ENCODE data around the gene ARID1A.

The ARID1A gene

GRCh38 chr1:26758358-26758757, 62.5 kb downstream of the ARID1A start:
- Mint-ChIP-seq H3K4me1 (peaks cover 32% of the 10 kb centered on the region), H3K27ac (no peak overlapping the region), H3K36me3 (peaks cover 14% of the 10 kb centered on the region), H3K9me3 (no peaks in the 10 kb centered on the region), H3K4me3 (no peak overlapping the region), H3K27me3 (no peaks in the 10 kb centered on the region)

- Mint-ChIP-seq H3K36me3 (peaks cover 12% of the 10 kb centered on the region), H3K27ac (no peak overlapping the region)
These were observed 63.7 kb downstream of the ARID1A start for GRCh38 chr1:26759531-26759930.

GRCh38 chr1:26761217-26761616, 65.4 kb downstream of the ARID1A start:
- no peaks in the 10 kb centered on the region for H3K27me3 Mint-ChIP-seq
- H3K27ac Mint-ChIP-seq = peak overlapping the region; percentile 35
- no peaks in the 10 kb centered on the region for H3K9me3 Mint-ChIP-seq
- H3K36me3 Mint-ChIP-seq = peaks cover 12% of the 10 kb centered on the region
- peaks cover 27% of the 10 kb centered on the region for H3K4me1 Mint-ChIP-seq
- H3K4me3 Mint-ChIP-seq = no peak overlapping the region

More at GRCh38 chr1:26759531-26759930, 63.7 kb downstream of the ARID1A start:
- H3K27me3 Mint-ChIP-seq = no peaks in the 10 kb centered on the region
- no peaks in the 10 kb centered on the region for H3K9me3 Mint-ChIP-seq
- no peak overlapping the region for H3K4me3 Mint-ChIP-seq
- H3K4me1 Mint-ChIP-seq = peaks cover 30% of the 10 kb centered on the region

DNA sequence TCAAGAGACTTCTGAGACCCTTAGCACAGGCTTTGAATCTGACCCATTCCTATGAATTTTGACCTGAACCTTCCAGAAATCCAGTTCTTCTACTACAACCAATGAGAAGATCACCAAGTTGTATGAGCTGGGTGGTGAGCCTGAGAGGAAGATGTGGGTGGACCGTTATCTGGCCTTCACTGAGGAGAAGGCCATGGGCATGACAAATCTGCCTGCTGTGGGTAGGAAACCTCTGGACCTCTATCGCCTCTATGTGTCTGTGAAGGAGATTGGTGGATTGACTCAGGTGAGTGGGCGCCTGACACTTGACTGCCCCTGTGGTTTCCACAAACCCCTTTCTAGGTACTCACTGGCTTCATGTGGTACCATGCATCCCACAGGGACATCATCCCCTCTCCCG, 71.9 kb downstream of the ARID1A start:
- Mint-ChIP-seq H3K27ac (peak overlapping the region; percentile 79), H3K4me1 (peaks cover 23% of the 10 kb centered on the region), H3K27me3 (no peaks in the 10 kb centered on the region), H3K36me3 (peaks cover 23% of the 10 kb centered on the region), H3K9me3 (no peaks in the 10 kb centered on the region), H3K4me3 (no peak overlapping the region)

DNA sequence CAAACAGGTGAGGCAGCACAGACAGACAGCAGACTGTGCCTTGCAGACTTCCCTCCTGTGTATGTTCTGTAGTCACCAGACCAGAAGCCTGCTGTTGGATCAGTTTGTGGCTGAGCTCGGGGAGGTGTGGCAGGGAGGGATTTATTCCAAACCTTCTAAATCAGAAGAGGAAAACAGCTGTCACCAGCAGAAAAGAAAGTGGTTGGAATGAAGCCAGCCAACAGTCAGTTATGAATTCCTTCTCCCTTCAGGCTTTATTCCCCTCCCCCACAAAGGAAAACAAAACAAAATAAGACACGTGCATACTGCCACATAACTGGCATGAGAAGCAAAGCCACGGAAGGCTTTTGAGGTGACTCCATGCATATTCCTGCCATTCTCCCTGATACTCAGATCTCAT, 72.9 kb downstream of the ARID1A start:
- no peaks in the 10 kb centered on the region for H3K9me3 Mint-ChIP-seq
- no peaks in the 10 kb centered on the region for H3K27me3 Mint-ChIP-seq
- peaks cover 24% of the 10 kb centered on the region for H3K36me3 Mint-ChIP-seq
- H3K4me1 Mint-ChIP-seq = peaks cover 23% of the 10 kb centered on the region
- no peak overlapping the region for H3K27ac Mint-ChIP-seq
- H3K4me3 Mint-ChIP-seq = no peak overlapping the region

DNA sequence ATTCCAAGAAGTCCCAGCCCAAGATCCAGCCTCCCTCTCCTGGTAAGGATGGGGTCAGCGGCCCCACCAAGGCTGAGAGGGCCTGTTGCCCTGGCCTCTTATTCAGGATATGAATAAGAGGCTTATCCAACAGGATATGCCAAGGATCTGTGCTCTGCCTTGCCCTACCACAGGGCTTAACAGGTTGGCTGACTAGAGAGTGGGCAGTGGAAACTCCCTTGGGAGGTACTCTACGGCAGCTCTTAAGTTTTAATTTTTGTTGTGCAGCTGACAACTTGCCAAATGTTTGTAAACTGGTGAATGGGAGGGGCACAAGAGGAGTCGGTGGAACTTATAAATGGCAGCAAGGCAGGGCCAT, 75.4 kb downstream of the ARID1A start:
- H3K9me3 Mint-ChIP-seq = no peaks in the 10 kb centered on the region
- H3K4me3 Mint-ChIP-seq = no peak overlapping the region
- peak overlapping the region; percentile 90 for H3K27ac Mint-ChIP-seq
- peaks cover 18% of the 10 kb centered on the region for H3K4me1 Mint-ChIP-seq
- H3K27me3 Mint-ChIP-seq = no peaks in the 10 kb centered on the region
- H3K36me3 Mint-ChIP-seq = peaks cover 31% of the 10 kb centered on the region

GRCh38 chr1:26771643-26772321, 76.0 kb downstream of the ARID1A start:
- Mint-ChIP-seq H3K4me3 (no peak overlapping the region), H3K9me3 (no peaks in the 10 kb centered on the region), H3K27ac (peak overlapping the region; percentile 90), H3K4me1 (peaks cover 18% of the 10 kb centered on the region), H3K36me3 (peaks cover 31% of the 10 kb centered on the region), H3K27me3 (no peaks in the 10 kb centered on the region)

DNA sequence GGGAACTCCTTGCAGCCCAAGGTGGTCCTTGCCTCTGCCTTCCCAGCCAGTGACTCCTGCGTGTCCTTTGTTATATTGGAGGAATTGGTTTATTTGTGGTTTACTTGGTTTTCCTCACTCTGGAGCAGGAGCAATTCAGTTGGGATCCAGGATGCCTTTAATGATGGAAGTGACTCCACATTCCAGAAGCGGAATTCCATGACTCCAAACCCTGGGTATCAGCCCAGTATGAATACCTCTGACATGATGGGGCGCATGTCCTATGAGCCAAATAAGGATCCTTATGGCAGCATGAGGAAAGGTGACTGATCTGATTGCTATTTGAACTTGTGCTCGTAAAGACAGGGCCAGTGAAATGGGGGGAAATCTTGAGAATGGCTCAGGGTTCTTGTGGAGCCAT, 76.9 kb downstream of the ARID1A start:
- Mint-ChIP-seq H3K4me3 (no peak overlapping the region), H3K4me1 (peaks cover 16% of the 10 kb centered on the region), H3K27ac (peak overlapping the region; percentile 35), H3K27me3 (no peaks in the 10 kb centered on the region), H3K9me3 (no peaks in the 10 kb centered on the region), H3K36me3 (peaks cover 30% of the 10 kb centered on the region)

- H3K4me1 Mint-ChIP-seq = peaks cover 18% of the 10 kb centered on the region
- H3K36me3 Mint-ChIP-seq = peaks cover 33% of the 10 kb centered on the region
- H3K9me3 Mint-ChIP-seq = no peaks in the 10 kb centered on the region
- no peaks in the 10 kb centered on the region for H3K27me3 Mint-ChIP-seq
- H3K4me3 Mint-ChIP-seq = no peak overlapping the region
- peak overlapping the region; percentile 68 for H3K27ac Mint-ChIP-seq
These were observed 78.6 kb downstream of the ARID1A start for GRCh38 chr1:26774462-26774861.

DNA sequence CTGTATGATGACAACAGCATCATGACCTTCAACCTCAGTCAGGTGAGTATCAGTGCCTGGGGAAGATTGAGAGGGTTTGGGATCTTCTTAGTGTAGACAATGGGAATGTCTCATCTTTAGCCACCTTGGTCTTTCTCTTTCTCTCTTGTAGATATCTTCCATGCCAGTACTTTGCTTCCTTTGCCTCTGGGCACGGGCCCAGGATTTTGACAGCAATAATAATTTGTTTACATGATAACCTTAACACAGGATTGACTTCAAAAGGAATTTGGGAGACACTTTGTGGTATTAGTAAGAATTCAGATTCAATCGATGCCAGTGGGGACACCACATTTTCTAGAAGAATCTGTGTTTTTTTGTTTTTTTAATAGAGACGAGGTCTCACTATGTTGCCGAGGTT, 79.9 kb downstream of the ARID1A start:
- Mint-ChIP-seq H3K9me3 (no peaks in the 10 kb centered on the region), H3K4me3 (no peak overlapping the region), H3K4me1 (peaks cover 23% of the 10 kb centered on the region), H3K27ac (no peak overlapping the region), H3K36me3 (peaks cover 33% of the 10 kb centered on the region), H3K27me3 (no peaks in the 10 kb centered on the region)

DNA sequence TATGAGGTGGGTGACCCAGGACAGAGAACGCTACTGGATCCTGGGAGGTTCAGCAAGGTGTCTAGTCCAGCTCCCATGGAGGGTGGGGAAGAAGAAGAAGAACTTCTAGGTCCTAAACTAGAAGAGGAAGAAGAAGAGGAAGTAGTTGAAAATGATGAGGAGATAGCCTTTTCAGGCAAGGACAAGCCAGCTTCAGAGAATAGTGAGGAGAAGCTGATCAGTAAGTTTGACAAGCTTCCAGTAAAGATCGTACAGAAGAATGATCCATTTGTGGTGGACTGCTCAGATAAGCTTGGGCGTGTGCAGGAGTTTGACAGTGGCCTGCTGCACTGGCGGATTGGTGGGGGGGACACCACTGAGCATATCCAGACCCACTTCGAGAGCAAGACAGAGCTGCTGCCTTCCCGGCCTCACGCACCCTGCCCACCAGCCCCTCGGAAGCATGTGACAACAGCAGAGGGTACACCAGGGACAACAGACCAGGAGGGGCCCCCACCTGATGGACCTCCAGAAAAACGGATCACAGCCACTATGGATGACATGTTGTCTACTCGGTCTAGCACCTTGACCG, 83.4 kb downstream of the ARID1A start:
- Mint-ChIP-seq H3K9me3 (no peaks in the 10 kb centered on the region), H3K27me3 (no peaks in the 10 kb centered on the region), H3K27ac (peak overlapping the region; percentile 10), H3K36me3 (peaks cover 23% of the 10 kb centered on the region), H3K4me3 (no peak overlapping the region), H3K4me1 (peaks cover 43% of the 10 kb centered on the region)

- no peaks in the 10 kb centered on the region for H3K9me3 Mint-ChIP-seq
- peaks cover 54% of the 10 kb centered on the region for H3K4me1 Mint-ChIP-seq
- no peak overlapping the region for H3K4me3 Mint-ChIP-seq
- peaks cover 18% of the 10 kb centered on the region for H3K36me3 Mint-ChIP-seq
- no peaks in the 10 kb centered on the region for H3K27me3 Mint-ChIP-seq
- peak overlapping the region; percentile 38 for H3K27ac Mint-ChIP-seq
These were observed 84.6 kb downstream of the ARID1A start for GRCh38 chr1:26780344-26780957.

- H3K4me3 Mint-ChIP-seq = no peak overlapping the region
- peaks cover 62% of the 10 kb centered on the region for H3K4me1 Mint-ChIP-seq
These were observed 85.5 kb downstream of the ARID1A start for GRCh38 chr1:26781206-26781825.

DNA sequence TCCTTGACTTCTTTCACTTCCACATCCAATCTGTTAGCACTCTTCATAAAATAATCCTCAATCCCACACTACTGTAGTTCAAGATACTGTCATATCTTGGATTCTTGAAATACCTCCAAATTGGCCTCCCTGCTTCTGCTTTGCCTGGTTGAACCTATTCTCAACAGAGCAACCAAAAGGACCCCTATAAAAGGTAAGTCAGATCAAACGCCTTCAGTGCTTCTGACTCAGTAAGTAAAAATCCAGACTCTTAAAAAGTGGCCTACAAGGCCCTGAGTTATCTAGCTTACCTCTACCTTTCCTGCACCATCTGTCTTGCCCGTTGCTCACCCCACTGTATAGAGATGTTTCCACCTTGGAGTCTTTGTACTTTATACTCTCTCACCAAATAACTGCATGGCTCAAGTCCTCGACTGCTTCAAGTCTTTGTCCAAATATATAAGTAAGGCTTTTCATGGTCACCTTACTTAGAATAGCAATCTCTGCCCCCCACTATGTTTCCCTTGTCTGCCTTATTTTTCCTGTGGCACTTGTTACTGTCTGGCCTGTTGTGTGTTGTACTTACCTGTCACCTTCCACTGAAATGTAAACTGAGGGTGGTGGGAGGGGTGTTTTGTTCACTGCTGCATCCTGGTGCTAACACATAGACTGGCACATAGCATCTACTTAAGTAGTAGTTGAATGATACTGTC, 86.9 kb downstream of the ARID1A start:
- Mint-ChIP-seq H3K27me3 (no peaks in the 10 kb centered on the region), H3K9me3 (no peaks in the 10 kb centered on the region), H3K4me1 (peaks cover 73% of the 10 kb centered on the region), H3K4me3 (no peak overlapping the region), H3K27ac (peak overlapping the region; percentile 72), H3K36me3 (peaks cover 18% of the 10 kb centered on the region)

More at GRCh38 chr1:26781206-26781825, 85.5 kb downstream of the ARID1A start:
- no peaks in the 10 kb centered on the region for H3K27me3 Mint-ChIP-seq
- H3K9me3 Mint-ChIP-seq = no peaks in the 10 kb centered on the region
- H3K27ac Mint-ChIP-seq = peak overlapping the region; percentile 86
- H3K36me3 Mint-ChIP-seq = peaks cover 18% of the 10 kb centered on the region

GRCh38 chr1:26783646-26784022, 87.8 kb downstream of the ARID1A start:
- H3K4me1 Mint-ChIP-seq = peaks cover 72% of the 10 kb centered on the region
- H3K27ac Mint-ChIP-seq = peak overlapping the region; percentile 38

More at GRCh38 chr1:26783646-26784022, 87.8 kb downstream of the ARID1A start:
- no peak overlapping the region for H3K4me3 Mint-ChIP-seq
- peaks cover 11% of the 10 kb centered on the region for H3K36me3 Mint-ChIP-seq
- H3K27me3 Mint-ChIP-seq = no peaks in the 10 kb centered on the region
- H3K9me3 Mint-ChIP-seq = no peaks in the 10 kb centered on the region
